ENCODE measurements around the gene COX4I1. TPM values are rescaled to one million over a fixed set of nuclear protein-coding genes. Genes with fewer than 3 reads are reported as not detected.

COX4I1 gene
- total and polyA plus RNA-seq, 9 of the 15 experiments (the other 6 are each of a cell fraction or from before 2014, with no cell fraction given) = 651 to 2,356 (median 1,032) TPM

- Histone ChIP-seq H3K9me1 (ENCODE audit: control insufficient read depth, insufficient read depth, low read length) (no peaks in the 10 kb centered on the region), H4K20me1 (replicated peaks; ENCODE audit: control insufficient read depth, insufficient read depth, low read length) (peaks cover 8% of the 10 kb centered on the region), H3K27ac (ENCODE audit: extremely low read depth, low read depth, low read length) (no peak overlapping the region), H3K27me3 (ENCODE audit: control insufficient read depth in 2 of 2, insufficient read depth in 2 of 2, low read length in 2 of 2) (peaks cover 11 to 51% of the 10 kb centered on the region in 2 experiments; a peak in 4 of 5 replicates), H2AFZ (ENCODE audit: low read depth, low read length) (no peak overlapping the region), H3K79me2 (ENCODE audit: control insufficient read depth, insufficient read depth, low read length) (no peaks in the 10 kb centered on the region), H3K9me3 (replicated peaks; ENCODE audit: control insufficient read depth, insufficient read depth, low read depth, low read length) (no peaks in the 10 kb centered on the region), H3K4me3 (no peak overlapping the region), H3K4me1 (replicated peaks in 1 of 2; ENCODE audit: control insufficient read depth in 2 of 2, insufficient read depth in 2 of 2, low read length in 2 of 2) (peaks cover 0 to 7% of the 10 kb centered on the region in 2 experiments; a peak in 1 of 5 replicates), H3K9ac (ENCODE audit: insufficient read depth in 1 of 2, low read depth in 2 of 2, low read length in 2 of 2) (no peak overlapping the region), H3K4me2 (ENCODE audit: insufficient read depth, low read length) (no peak overlapping the region), H3K36me3 (ENCODE audit: control insufficient read depth, insufficient read depth, low read length) (no peaks in the 10 kb centered on the region)
- no peak for TF ChIP-seq GABPB2 (CRISPR knock-in tag; conservative IDR thresholded peaks at IDR 0.05)
- TF ChIP-seq EHMT2 (IDR thresholded peaks at IDR 0.05) = peak; percentile 44; the same call in 1 of the 2 replicates
- TF ChIP-seq NFRKB (IDR thresholded peaks at IDR 0.05; ENCODE audit: low read depth) = no peak
- TF ChIP-seq ZNF277 (CRISPR knock-in tag; IDR thresholded peaks at IDR 0.05; ENCODE audit: borderline replicate concordance) = no peak
- TF ChIP-seq ZNF518B (CRISPR knock-in tag; IDR thresholded peaks at IDR 0.05) = no peak
- TF ChIP-seq KDM1A (IDR thresholded peaks at IDR 0.05) = peak; percentile 25 to 55; a peak in 2 of 4 replicates
- TF ChIP-seq ZNF354B (CRISPR knock-in tag; IDR thresholded peaks at IDR 0.05) = no peak
- TF ChIP-seq ZC3H11A (IDR thresholded peaks at IDR 0.05; ENCODE audit: low read depth, low read length) = no peak
- no peak for TF ChIP-seq PML (IDR thresholded peaks at IDR 0.05; ENCODE audit: low read length)
- no peak for TF ChIP-seq POLR2H (tag; IDR thresholded peaks at IDR 0.05; ENCODE audit: low read depth)
- BruUV-seq (replicated peaks) = no TSS peak
- WGBS (ENCODE audit: insufficient coverage, low coverage, missing lambda C conversion rate) = 0% methylated on average over 1 of the region's 1 CpG
- no peak for DNase-seq (ENCODE audit: extremely low read depth in 1 of 4, low spot score in 3 of 4)
- intact Hi-C loops (cut with micrococcal nuclease) (loop anchor here (5.0 kb wide), 2 partner anchors 74 to 694 kb away; partner anchors contain the start of gene IRF8), in situ Hi-C loops (cut with MboI) (loop anchor here (5.0 to 10.0 kb wide), 2 partner anchors 164 to 691 kb away; partner anchors contain the start of gene FOXF1)
- no peak for ATAC-seq
- peak; percentile 35 for FAIRE-seq
- ChIA-PET POLR2A (interaction anchor here (0.5 to 1.0 kb wide), 2 partner anchors 85 to 242 kb away, joined by 3 to 4 read pairs; no protein-coding TSS in a partner anchor), CTCF (ENCODE audit: low intra/inter-chr PET ratio) (interaction anchor here (3.1 kb wide), 1 partner anchor 164 kb away, joined by 41 read pairs; no protein-coding TSS in a partner anchor)
These were observed 23.9 kb downstream of the COX4I1 start for GRCh38 chr16:85823328-85823920.
